HG03558 (cell line): Measurements from ENCODE around the gene PNCK.

Experiments
- ATAC-seq: cut with Tn5 transposase; IDR thresholded peaks from one replicate; pipeline ENCODE4 v1.9.1; 2021; ENCODE audit warnings: moderate number of reproducible peaks; ENCODE audit not compliant: unreplicated experiment; ENCODE audit errors: extremely low read depth

PNCK gene

DNA sequence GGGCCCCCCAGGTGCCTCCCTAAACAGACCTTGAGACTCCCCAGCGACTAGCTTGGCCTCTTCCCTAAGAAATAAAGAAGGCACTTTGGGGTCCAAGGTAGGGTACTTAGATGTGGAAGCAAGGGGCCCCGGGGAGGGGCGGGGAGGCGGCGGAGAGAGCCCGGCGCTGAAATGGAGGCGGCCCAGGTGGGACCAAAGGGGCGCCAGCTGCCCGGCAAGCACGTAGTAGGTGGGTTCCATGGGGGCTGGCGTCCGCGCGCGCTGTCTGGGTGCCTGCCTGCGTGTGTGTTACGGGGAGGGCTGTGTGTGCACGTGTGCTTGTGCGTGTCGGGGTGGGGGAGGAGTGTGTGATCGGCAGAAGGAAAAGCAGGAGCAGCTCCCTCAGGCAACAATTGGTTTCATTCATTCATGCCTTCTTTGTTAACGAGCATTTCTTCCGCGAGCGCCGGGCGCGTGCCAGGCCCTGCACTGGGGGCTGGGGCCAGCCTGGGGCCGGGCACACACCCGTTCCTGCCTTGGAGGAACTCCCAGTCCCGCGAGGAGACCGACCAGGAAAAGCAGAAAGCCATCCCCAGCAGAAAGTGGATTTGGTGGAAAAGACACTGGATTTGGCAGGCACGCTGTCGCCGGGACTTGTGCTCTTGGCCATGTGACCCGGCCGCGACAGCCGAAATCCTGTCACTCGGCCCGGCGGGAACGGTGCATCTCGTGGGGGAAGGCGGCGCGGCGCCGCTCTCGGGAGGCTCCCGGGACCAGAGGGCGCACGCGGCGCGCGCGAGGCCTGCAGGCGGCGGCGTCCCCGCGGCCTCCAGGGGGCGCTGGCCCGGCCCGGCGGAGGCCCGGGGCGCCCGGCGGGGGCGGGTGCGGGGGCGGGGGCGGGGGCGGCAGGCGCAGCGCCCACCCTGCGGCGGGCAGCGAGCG is 29.9 kb downstream of the PNCK start:
- ATAC-seq, result no peak

GRCh38 chrX:153642655-153643430 is 30.8 kb downstream of the PNCK start:
- no peak for ATAC-seq

- no peak for ATAC-seq
Observed at GRCh38 chrX:153642051-153642654, 31.5 kb downstream of the PNCK start.

GRCh38 chrX:153641627-153642026 is 32.0 kb downstream of the PNCK start:
- no peak for ATAC-seq

- no peak for ATAC-seq
Observed at GRCh38 chrX:153640736-153641575, 32.7 kb downstream of the PNCK start.

DNA sequence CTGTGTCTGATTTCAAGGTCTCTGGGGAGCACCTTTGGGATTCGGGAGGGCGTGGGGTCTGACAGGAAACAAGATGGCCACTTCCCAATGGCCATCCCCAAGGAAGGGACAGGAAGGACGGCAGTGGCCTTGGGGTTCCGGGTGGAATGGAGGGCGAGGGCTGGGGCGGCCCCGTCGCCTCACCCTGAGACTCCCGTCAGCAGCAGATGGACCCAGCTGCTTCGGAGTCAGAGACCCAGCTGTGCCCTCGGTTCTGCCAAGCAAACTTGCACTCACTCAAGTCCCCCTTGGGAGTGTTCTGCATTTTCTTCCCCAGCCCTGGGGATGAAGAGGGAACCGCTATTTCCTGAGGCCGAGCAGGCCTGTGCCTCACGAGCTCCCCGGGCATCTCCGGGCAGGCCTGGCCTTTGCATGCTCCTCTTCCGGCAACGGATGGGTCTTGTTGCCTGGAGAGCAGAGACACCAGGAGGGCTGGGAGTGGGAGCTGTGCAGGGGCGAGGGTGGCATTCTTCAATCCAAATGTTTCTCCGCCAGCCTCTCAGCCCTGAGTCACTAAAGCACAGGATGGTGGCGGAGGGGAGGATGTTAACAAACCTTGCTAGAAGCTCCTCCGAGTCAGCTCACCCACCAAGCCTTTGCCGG is 33.4 kb downstream of the PNCK start:
- ATAC-seq, result no peak

GRCh38 chrX:153639177-153640044 is 34.2 kb downstream of the PNCK start:
- ATAC-seq, result no peak

GRCh38 chrX:153638436-153639176 is 35.0 kb downstream of the PNCK start:
- no peak for ATAC-seq

DNA sequence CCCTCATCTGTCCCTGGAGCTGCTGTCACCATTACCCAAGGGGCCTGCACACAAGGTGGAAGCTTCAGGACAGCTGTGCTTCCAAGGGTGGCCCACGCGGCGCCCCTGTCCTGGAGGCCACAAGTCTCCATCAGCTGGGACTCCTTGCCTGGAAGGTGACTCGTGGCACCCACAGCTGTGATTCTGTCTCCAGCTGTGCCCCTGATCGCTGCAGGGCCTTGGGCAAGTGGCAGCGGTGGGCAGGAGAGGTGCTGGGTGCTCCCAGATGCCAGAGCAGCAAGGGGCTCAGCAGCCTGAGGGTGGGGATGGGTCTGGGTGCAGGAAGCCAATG is 35.6 kb downstream of the PNCK start:
- no peak for ATAC-seq

DNA sequence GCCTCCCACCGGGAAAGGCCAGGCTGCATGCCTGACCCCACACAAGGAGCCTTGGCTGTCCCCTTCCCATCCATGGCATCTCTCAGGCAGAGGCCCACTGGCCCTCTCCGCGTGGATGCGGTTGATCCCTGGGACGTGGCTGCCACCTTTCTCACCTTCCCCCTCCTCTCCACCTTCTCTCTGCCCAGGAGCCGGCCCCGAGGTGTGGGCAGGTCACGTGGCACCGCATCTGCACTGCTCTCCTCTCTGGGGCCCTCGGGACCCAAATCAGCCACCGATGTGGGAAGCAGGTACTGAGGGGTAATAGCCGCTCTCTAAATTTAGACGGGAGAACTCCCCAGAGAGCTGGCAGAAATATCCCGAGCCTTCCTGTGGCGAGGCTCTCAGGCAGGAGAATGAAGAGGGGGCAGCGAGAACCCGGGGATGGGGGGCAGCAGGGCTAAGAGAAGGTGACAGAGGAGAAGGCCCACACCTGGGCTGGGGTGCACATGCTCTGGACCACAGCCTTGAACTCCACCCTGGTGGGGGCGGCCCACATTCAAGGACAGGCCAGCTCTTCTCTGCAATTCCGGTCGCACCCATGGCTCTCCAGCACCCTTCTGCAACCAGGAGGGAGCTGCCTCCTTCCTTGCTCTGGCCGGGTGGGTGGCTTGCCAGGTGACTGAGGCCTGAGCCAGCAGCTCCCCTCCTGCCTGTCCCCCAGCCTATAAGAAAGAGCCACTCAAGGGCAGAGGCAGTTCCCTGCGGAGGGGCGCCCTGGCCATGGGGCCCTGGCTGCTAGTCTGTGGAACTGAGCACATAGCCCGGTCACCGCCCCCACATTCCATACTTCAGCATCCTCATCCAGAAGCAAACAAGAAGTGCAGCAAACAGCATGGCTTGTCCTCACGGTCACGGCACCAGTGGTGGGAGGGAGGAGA is 36.2 kb downstream of the PNCK start:
- no peak for ATAC-seq

- ATAC-seq, result no peak
Observed at GRCh38 chrX:153636716-153637115, 36.9 kb downstream of the PNCK start.

DNA sequence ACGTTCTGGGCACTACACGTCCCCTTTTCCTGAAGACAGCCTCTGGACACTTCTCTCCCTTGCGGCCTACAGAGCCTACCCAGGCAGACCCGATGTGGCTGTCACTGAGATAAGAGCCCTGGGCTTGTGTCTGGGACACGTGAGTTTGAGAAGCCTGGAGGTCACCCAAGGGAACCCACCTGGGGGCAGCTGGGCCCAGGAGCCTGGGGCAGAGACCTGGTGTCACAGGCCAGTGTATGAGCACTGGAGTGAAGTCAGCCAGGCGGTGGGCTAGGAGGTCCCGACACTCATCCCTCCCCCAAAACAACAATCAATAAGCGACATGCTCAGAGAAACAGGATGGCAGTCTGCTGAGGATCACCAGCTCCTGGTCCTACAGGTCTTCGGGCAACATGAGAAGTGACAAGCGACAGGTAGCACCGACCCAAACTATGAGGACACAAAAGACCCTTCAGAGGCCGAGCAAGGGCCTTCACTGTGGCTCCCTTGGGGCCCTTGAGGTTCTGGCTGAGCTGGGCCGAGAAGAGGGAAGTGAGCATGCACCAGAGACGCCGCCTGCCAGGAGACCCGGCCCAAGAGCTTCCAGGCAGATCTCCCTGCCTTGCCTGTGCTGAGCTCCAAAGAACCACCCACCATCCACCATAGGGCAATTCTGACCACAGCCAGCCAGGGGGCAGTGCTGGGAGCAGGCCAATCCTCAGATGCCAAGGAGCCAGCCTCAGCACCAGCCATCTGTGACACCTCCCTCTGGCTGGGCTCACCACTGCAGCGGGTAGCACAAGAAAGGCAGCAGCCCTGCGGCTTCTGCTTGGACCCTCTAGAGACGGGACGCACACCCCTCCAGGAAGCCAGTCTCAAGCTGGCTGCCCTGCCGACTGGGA is 37.6 kb downstream of the PNCK start:
- ATAC-seq, result no peak

- ATAC-seq, result no peak
Observed at GRCh38 chrX:153635388-153635787, 38.2 kb downstream of the PNCK start.

GRCh38 chrX:153634832-153635231 is 38.8 kb downstream of the PNCK start:
- no peak for ATAC-seq

- no peak for ATAC-seq
Observed at GRCh38 chrX:153634236-153634635, 39.4 kb downstream of the PNCK start.

- no peak for ATAC-seq
Observed at GRCh38 chrX:153633607-153634180, 39.9 kb downstream of the PNCK start.
